Smooth muscle cell (in vitro differentiated cells): Measurements from ENCODE around the gene ARSA. TPM values are rescaled to one million over a fixed set of nuclear protein-coding genes. Genes with fewer than 3 reads are reported as not detected.

Experiments used
- DNase-seq: peaks from one replicate; lab custom pipeline; 2025; ENCODE audit not compliant: unreplicated experiment; lab: John Stamatoyannopoulos, UW
- H2AFZ ChIP-seq: fragments of 200-600 bp; sonication (generic); 2 replicates; pipeline ENCODE4 v1.6.0; 2016; ENCODE audit warnings: antibody characterized with exemption, low read depth, mild to moderate bottlenecking
- H3F3A ChIP-seq: fragments of 200-600 bp; sonication (generic); 2 replicates; pipeline ENCODE4 v1.6.0; 2017; ENCODE audit warnings: antibody characterized with exemption, low read depth
- H3K27ac ChIP-seq: fragments of 200-600 bp; sonication (generic); 2 replicates; pipeline ENCODE4 v1.5.1; 2016; ENCODE audit warnings: low read depth, mild to moderate bottlenecking
- H3K27me3 ChIP-seq: fragments of 200-600 bp; sonication (generic); 2 replicates; pipeline ENCODE4 v1.6.1; 2016; ENCODE audit warnings: low read depth, mild to moderate bottlenecking
- H3K36me3 ChIP-seq: fragments of 200-600 bp; sonication (generic); 2 replicates; pipeline ENCODE4 v1.5.1; 2016; ENCODE audit warnings: low read depth
- H3K4me1 ChIP-seq: fragments of 200-600 bp; sonication (generic); 2 replicates; pipeline ENCODE4 v1.5.1; 2016; ENCODE audit warnings: low read depth
- H3K4me2 ChIP-seq: fragments of 200-600 bp; sonication (generic); 2 replicates; pipeline ENCODE4 v1.6.0; 2016; ENCODE audit warnings: mild to moderate bottlenecking
- H3K4me3 ChIP-seq: fragments of 200-600 bp; sonication (generic); 2 replicates; pipeline ENCODE4 v1.5.1; 2016; ENCODE audit warnings: mild to moderate bottlenecking
- H3K79me2 ChIP-seq: fragments of 200-600 bp; sonication (generic); 2 replicates; pipeline ENCODE4 v1.6.0; 2016; ENCODE audit warnings: low read depth, mild to moderate bottlenecking
- H3K9ac ChIP-seq: fragments of 200-600 bp; sonication (generic); 2 replicates; pipeline ENCODE4 v1.6.0; 2016; ENCODE audit warnings: low read depth
- H3K9me3 ChIP-seq: fragments of 200-600 bp; sonication (generic); replicated peaks from 2 replicates; pipeline ENCODE4 v1.5.1; 2016; ENCODE audit warnings: low read depth
- H4K20me1 ChIP-seq: fragments of 200-600 bp; sonication (generic); 2 replicates; pipeline ENCODE4 v1.6.0; 2016; ENCODE audit warnings: low read depth
- WGBS: methylation state at CpG from one replicate; pipeline ENCODE4 v1.1.7; 2016; ENCODE audit warnings: low lambda C conversion rate; 5-methylcytosine and 5-hydroxymethylcytosine counted together
- polyA plus RNA-seq: library from polyadenylated mRNA; unstranded; fragments of >200 nt; fragmentation: Nextera tagmentation; extraction: Ambion mirVana; gene quantifications from 2 replicates; pipeline ENCODE4 v1.2.1, GENCODE V29; 2016
- total RNA-seq: library from RNA; depleted of rRNA; stranded (reverse); fragments of >200 nt; gene quantifications from 2 replicates; pipeline ENCODE4 v1.2.3, GENCODE V29; 2014
- TF ChIP-seq, protein P1 (sequence below): fragments of 200-600 bp; sonication (generic); IDR thresholded peaks from 2 replicates; pipeline ENCODE4 v1.5.1; 2017; ENCODE audit warnings: borderline replicate concordance, mild to moderate bottlenecking, antibody characterized with exemption; ENCODE audit not compliant: insufficient read depth, poor library complexity, severe bottlenecking

Gene ARSA
- total and polyA plus RNA-seq, 2 experiments from 2014 or later, result 16.6 to 19.9 TPM

DNA sequence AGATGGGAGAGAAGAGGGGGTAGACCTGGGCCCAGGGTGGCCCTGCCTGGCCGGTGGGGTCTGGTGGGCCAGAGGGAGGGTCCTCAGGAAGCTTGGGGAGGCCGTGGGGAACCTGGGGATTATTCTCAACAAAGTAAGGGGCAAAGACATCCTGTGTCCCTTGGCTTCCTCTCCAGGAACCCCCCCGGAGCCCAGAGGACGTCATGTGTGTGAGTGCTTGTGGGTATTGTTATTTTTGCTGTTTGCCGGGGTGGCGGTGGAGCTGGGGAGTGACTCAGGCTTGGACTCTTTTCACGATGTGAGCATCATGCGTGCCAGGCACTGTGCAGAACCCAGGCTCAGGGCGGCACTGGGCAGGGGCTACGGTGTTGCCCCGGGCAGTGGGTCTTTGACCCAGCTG is 43.7 kb upstream of the ARSA start:
- H3K4me3 ChIP-seq, result no peak overlapping the region
- no peak overlapping the region for H3K27ac ChIP-seq
- no peaks in the 10 kb centered on the region for H3F3A ChIP-seq
- no peak overlapping the region for H3K9ac ChIP-seq
- H3K79me2 ChIP-seq, result no peaks in the 10 kb centered on the region
- no peaks in the 10 kb centered on the region for H4K20me1 ChIP-seq
- TF ChIP-seq, protein P1, sequence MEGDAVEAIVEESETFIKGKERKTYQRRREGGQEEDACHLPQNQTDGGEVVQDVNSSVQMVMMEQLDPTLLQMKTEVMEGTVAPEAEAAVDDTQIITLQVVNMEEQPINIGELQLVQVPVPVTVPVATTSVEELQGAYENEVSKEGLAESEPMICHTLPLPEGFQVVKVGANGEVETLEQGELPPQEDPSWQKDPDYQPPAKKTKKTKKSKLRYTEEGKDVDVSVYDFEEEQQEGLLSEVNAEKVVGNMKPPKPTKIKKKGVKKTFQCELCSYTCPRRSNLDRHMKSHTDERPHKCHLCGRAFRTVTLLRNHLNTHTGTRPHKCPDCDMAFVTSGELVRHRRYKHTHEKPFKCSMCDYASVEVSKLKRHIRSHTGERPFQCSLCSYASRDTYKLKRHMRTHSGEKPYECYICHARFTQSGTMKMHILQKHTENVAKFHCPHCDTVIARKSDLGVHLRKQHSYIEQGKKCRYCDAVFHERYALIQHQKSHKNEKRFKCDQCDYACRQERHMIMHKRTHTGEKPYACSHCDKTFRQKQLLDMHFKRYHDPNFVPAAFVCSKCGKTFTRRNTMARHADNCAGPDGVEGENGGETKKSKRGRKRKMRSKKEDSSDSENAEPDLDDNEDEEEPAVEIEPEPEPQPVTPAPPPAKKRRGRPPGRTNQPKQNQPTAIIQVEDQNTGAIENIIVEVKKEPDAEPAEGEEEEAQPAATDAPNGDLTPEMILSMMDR, result no peak
- DNase-seq, result no peak
- no peak overlapping the region for H3K4me2 ChIP-seq
- peaks cover 7% of the 10 kb centered on the region for H3K4me1 ChIP-seq
- H3K27me3 ChIP-seq, result no peaks in the 10 kb centered on the region
- WGBS, result 94% methylated on average over 11 of the region's 11 CpGs
- no peaks in the 10 kb centered on the region for H3K9me3 ChIP-seq
- no peaks in the 10 kb centered on the region for H3K36me3 ChIP-seq
- H2AFZ ChIP-seq, result no peak overlapping the region

DNA sequence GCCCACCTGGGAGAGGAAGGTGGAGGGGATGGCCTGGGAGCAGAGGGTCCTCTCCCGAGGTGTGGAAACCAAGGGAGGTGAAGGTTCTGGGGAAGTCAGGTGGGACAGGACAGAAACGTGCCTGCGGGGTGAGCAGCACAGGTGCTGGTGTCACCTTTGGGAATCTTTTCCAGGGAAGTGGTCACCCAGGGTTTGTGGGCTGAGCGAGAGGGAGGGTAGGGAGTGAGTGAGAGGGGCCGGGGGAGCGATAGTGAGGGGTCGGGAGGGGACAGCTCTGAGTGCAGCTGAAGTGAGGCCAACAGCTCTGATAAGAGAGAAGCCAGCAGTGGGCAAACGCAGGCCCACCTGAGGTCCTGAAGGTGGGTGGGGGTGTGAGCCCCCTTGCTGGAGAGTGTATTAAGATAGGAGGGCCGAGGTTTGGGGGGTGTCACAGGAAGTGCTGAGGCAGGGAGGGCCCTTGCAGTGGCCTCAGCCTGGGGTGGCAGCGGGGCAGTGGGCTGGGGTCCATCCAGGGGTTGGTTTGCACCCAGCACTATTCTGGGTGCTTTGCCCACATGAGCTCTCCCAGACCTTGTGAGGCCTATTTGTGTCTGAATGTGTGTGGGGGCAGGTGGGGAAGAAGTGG is 43.1 kb upstream of the ARSA start:
- Histone ChIP-seq H3K27me3 (no peaks in the 10 kb centered on the region), H3K27ac (no peak overlapping the region), H3F3A (no peaks in the 10 kb centered on the region), H2AFZ (no peak overlapping the region), H3K79me2 (no peaks in the 10 kb centered on the region), H3K9ac (no peak overlapping the region), H3K4me3 (no peak overlapping the region), H4K20me1 (no peaks in the 10 kb centered on the region), H3K9me3 (no peaks in the 10 kb centered on the region), H3K4me2 (no peak overlapping the region), H3K36me3 (no peaks in the 10 kb centered on the region), H3K4me1 (peaks cover 7% of the 10 kb centered on the region)
- DNase-seq, result no peak
- TF ChIP-seq, protein P1, result no peak
- WGBS, result 74% methylated on average over 6 of the region's 10 CpGs

DNA sequence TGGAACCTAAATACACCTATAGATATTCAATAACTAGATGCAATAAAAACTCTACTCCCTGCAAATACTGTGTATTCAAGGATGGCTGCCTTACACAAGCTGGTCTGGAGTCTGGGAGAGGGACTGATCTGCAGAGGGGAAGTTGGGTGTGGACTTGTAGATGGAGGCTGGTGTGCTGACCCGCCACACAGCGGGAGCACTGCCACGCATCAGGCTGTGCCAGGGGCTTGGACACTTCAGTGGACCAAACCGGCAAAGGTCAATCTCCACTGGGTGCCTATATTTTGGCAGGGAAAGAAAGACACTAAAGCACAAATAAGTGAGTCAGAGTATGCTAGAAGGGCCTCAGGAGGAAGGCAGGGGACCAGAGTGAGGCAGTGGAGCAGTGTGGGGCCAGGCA is 42.6 kb upstream of the ARSA start:
- TF ChIP-seq, protein P1, result no peak
- 87% methylated on average over 4 of the region's 4 CpGs for WGBS
- Histone ChIP-seq H3F3A (no peaks in the 10 kb centered on the region), H3K9ac (no peak overlapping the region), H3K27me3 (no peaks in the 10 kb centered on the region), H3K27ac (no peak overlapping the region), H3K79me2 (no peaks in the 10 kb centered on the region), H3K9me3 (no peaks in the 10 kb centered on the region), H3K4me3 (no peak overlapping the region), H3K4me1 (peaks cover 7% of the 10 kb centered on the region), H4K20me1 (no peaks in the 10 kb centered on the region), H3K4me2 (no peak overlapping the region), H3K36me3 (no peaks in the 10 kb centered on the region), H2AFZ (no peak overlapping the region)
- DNase-seq, result no peak

DNA sequence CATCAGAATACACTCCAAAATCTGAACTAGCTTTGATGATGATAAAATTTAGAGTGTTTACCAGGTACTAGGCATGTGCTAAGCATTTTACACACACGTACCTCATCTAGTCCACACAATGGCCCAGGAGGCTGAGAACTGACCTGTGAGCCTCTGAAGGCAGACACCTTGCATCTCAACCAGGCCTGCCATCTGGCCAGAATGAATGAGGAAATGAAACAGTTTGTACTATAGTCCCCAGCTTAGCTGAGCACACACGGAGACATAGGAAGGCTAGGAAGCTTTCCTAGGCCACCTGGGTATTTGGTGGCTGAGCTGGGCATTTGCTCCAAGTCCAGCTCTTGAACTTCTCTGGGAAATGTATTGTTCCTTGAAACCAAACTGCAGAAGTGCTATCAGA is 37.8 kb upstream of the ARSA start:
- 83% methylated on average over 2 of the region's 2 CpGs for WGBS
- TF ChIP-seq, protein P1, result no peak

More for the DNA sequence above, 37.8 kb upstream of the ARSA start:
- Histone ChIP-seq H3K27ac (no peak overlapping the region), H3K79me2 (no peaks in the 10 kb centered on the region), H3K4me3 (no peak overlapping the region), H2AFZ (no peak overlapping the region), H3K4me1 (no peaks in the 10 kb centered on the region), H3K9me3 (no peaks in the 10 kb centered on the region), H4K20me1 (no peaks in the 10 kb centered on the region), H3K27me3 (no peaks in the 10 kb centered on the region), H3K4me2 (no peak overlapping the region), H3K9ac (no peak overlapping the region), H3K36me3 (no peaks in the 10 kb centered on the region), H3F3A (no peaks in the 10 kb centered on the region)
- DNase-seq, result no peak
